Stomach (tissue), 4 donors: ENCODE data around the gene CBFA2T3.

ENCODE experiments used
- POLR2A ChIP-seq, 4 donors: fragments of 450-650 bp; IDR thresholded peaks; one replicate each; pipeline ENCODE4 v1.6.1; 2016; ENCODE audit warnings: antibody characterized with exemption in 4 of 4, control low read depth in 2 of 4, mild to moderate bottlenecking in 1 of 4, moderate library complexity in 1 of 4
- POLR2AphosphoS5 ChIP-seq, 3 donors: sonication (generic); formaldehyde crosslinking; IDR thresholded peaks; one replicate each; pipeline ENCODE4 v1.6.1; 2016; ENCODE audit warnings: antibody characterized with exemption in 3 of 3
- TF ChIP-seq, protein P1 (sequence below), 7 experiments: fragments of 450-650 bp in 4 of 7; fragments of 200-600 bp in 3 of 7; sonication (generic) in 3 of 7; IDR thresholded peaks; one replicate each; pipeline ENCODE4 v1.5.1; 2016 to 2019; ENCODE audit warnings: antibody characterized with exemption in 7 of 7, control low read depth in 2 of 7, mild to moderate bottlenecking in 1 of 7

DNA sequence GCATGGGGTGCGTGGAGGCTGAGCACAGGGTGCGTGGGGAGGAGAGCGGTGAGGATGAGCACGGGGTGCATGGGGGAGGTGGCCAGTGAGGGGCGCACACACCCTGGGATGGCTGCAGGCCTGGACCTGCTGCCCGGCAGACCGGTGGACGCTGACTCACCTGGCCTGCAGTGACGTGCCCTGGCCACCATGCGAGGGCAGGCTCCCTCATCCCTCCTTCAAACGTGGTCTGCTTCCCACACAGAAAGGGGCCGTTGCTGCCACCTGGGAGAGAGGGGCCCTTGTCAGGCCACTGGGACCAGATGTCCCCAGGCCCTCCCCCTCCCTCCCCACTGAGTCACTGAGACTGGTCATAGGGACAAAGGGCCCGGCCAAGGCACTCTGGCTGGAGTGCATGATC is 145.2 kb downstream of the CBFA2T3 start:
- TF ChIP-seq, protein P1, sequence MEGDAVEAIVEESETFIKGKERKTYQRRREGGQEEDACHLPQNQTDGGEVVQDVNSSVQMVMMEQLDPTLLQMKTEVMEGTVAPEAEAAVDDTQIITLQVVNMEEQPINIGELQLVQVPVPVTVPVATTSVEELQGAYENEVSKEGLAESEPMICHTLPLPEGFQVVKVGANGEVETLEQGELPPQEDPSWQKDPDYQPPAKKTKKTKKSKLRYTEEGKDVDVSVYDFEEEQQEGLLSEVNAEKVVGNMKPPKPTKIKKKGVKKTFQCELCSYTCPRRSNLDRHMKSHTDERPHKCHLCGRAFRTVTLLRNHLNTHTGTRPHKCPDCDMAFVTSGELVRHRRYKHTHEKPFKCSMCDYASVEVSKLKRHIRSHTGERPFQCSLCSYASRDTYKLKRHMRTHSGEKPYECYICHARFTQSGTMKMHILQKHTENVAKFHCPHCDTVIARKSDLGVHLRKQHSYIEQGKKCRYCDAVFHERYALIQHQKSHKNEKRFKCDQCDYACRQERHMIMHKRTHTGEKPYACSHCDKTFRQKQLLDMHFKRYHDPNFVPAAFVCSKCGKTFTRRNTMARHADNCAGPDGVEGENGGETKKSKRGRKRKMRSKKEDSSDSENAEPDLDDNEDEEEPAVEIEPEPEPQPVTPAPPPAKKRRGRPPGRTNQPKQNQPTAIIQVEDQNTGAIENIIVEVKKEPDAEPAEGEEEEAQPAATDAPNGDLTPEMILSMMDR (IDR thresholded peaks at IDR 0.05), result no peak
- TF ChIP-seq POLR2A (IDR thresholded peaks at IDR 0.05) (no peak), POLR2AphosphoS5 (IDR thresholded peaks at IDR 0.05) (no peak)
